ENCODE results near the gene CA11. TPM values are rescaled to one million over a fixed set of nuclear protein-coding genes. Genes with fewer than 3 reads are reported as not detected.

The CA11 gene
- total and polyA plus RNA-seq, 2 donors from 2014 or later: 11.6 to 42.3 TPM

DNA sequence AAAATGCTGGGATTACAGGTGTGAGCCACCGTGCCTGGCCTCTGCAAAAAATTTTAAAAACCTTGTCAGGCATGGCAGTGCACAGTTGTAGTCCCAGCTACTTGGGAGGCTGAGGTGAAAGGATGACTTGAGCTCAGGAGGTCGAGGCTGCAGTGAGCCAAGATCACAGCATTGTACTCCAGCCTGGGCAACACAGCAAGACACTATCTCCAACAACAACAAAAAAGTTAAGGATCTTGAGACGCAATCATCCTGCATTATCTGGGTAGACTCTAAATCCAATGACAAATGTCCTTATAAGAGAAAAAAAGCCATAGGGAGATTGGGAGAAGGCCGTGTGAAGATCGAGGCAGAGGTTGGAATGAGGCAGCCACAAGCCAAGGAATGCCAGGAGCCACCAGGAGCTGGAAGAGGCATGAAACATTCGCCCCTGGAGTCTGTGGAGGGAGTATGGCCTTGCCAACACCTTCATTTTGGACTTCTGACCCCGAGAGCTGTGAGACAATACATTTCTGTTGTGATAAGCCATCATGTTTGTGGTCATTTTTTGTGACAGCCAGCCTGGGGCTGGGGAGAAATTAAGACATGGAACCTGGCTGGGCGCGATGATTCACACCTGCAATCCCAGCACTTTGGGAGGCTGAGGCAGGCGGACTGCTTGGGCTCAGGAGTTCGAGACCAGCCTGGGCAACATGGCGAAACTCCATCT is 5.1 kb upstream of the CA11 start:
- DNase-seq (no peak), FAIRE-seq (no peak)
- Histone ChIP-seq H3K4me1 (ENCODE audit: control insufficient read depth in 2 of 3, insufficient read depth in 2 of 3, low read depth in 1 of 3, low read length in 3 of 3) (no peaks in the 10 kb centered on the region), H3K27me3 (ENCODE audit: control insufficient read depth, insufficient read depth, low read length) (no peaks in the 10 kb centered on the region), H3K4me3 (ENCODE audit: low read length in 3 of 3) (no peak overlapping the region), H3K27ac (ENCODE audit: low read depth in 2 of 2, low read length in 2 of 2) (no peak overlapping the region), H3K9ac (ENCODE audit: low read length in 3 of 3) (no peak overlapping the region), H3K9me3 (ENCODE audit: control insufficient read depth in 2 of 3, insufficient read depth in 1 of 3, low read length in 3 of 3) (no peaks in the 10 kb centered on the region), H3K36me3 (ENCODE audit: control insufficient read depth in 2 of 3, insufficient read depth in 3 of 3, low read length in 3 of 3) (no peaks in the 10 kb centered on the region)
- TF ChIP-seq, protein P1, sequence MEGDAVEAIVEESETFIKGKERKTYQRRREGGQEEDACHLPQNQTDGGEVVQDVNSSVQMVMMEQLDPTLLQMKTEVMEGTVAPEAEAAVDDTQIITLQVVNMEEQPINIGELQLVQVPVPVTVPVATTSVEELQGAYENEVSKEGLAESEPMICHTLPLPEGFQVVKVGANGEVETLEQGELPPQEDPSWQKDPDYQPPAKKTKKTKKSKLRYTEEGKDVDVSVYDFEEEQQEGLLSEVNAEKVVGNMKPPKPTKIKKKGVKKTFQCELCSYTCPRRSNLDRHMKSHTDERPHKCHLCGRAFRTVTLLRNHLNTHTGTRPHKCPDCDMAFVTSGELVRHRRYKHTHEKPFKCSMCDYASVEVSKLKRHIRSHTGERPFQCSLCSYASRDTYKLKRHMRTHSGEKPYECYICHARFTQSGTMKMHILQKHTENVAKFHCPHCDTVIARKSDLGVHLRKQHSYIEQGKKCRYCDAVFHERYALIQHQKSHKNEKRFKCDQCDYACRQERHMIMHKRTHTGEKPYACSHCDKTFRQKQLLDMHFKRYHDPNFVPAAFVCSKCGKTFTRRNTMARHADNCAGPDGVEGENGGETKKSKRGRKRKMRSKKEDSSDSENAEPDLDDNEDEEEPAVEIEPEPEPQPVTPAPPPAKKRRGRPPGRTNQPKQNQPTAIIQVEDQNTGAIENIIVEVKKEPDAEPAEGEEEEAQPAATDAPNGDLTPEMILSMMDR (IDR thresholded peaks at IDR 0.05; ENCODE audit: borderline replicate concordance, extremely low read depth, insufficient read depth): no peak
- intact Hi-C loops (cut with DNase I): no loop called here

GRCh38 chr19:48648134-48648533 is 2.1 kb upstream of the CA11 start:
- TF ChIP-seq, protein P1 (IDR thresholded peaks at IDR 0.05; ENCODE audit: borderline replicate concordance, extremely low read depth, insufficient read depth): no peak
- Histone ChIP-seq H3K4me1 (ENCODE audit: control insufficient read depth in 2 of 3, insufficient read depth in 2 of 3, low read depth in 1 of 3, low read length in 3 of 3) (peaks cover 0 to 7% (median 0%) of the 10 kb centered on the region in 3 donors), H3K27ac (ENCODE audit: low read depth in 2 of 2, low read length in 2 of 2) (no peak overlapping the region), H3K9ac (ENCODE audit: low read length in 3 of 3) (no peak overlapping the region), H3K9me3 (ENCODE audit: control insufficient read depth in 2 of 3, insufficient read depth in 1 of 3, low read length in 3 of 3) (no peaks in the 10 kb centered on the region), H3K4me3 (ENCODE audit: low read length in 3 of 3) (no peak overlapping the region), H3K36me3 (ENCODE audit: control insufficient read depth in 2 of 3, insufficient read depth in 3 of 3, low read length in 3 of 3) (no peaks in the 10 kb centered on the region), H3K27me3 (ENCODE audit: control insufficient read depth, insufficient read depth, low read length) (no peaks in the 10 kb centered on the region)
- no peak for DNase-seq
- no peak for FAIRE-seq
- intact Hi-C loops (cut with DNase I): no loop called here

DNA sequence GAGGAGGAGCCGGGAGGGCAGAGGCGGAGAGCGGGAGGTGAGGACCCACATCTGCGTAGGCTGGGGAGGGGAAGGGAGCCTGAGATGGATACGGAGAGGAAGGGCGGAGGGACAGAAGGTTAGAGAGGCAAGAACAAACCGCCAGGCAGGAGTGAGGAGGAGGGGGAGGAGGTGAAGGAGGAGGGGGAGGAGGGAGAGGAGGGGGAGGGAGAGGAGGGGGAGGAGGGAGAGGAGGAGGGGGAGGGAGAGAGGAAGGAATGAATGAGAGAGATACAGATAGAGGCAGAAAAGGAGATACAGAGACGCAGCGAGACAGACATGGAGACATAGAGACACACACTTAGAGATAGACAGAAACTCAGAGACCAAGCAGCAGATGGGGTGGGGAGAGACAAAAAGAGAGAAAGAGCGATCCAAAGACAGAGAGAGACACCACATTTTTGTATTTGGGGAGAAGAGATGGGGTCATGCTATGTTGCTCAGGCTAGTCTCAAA is 782 bp upstream of the CA11 start:
- no peak overlapping the region for H3K9ac ChIP-seq (ENCODE audit: low read length in 3 of 3)
- TF ChIP-seq, protein P1 (IDR thresholded peaks at IDR 0.05; ENCODE audit: borderline replicate concordance, extremely low read depth, insufficient read depth): no peak
- no peaks in the 10 kb centered on the region for H3K9me3 ChIP-seq (ENCODE audit: control insufficient read depth in 2 of 3, insufficient read depth in 1 of 3, low read length in 3 of 3)
- peak overlapping the region in 1 of 3 donors; percentile 7 for H3K4me3 ChIP-seq (ENCODE audit: low read length in 3 of 3)
- H3K4me1 ChIP-seq (ENCODE audit: control insufficient read depth in 2 of 3, insufficient read depth in 2 of 3, low read depth in 1 of 3, low read length in 3 of 3): peaks cover 0 to 7% (median 0%) of the 10 kb centered on the region in 3 donors
- intact Hi-C loops (cut with DNase I): no loop called here
- FAIRE-seq (no peak), DNase-seq (no peak)
- no peak overlapping the region for H3K27ac ChIP-seq (ENCODE audit: low read depth in 2 of 2, low read length in 2 of 2)
- no peaks in the 10 kb centered on the region for H3K27me3 ChIP-seq (ENCODE audit: control insufficient read depth, insufficient read depth, low read length)
- no peaks in the 10 kb centered on the region for H3K36me3 ChIP-seq (ENCODE audit: control insufficient read depth in 2 of 3, insufficient read depth in 3 of 3, low read length in 3 of 3)
